HepG2 (cell line): ENCODE measurements around the gene SPRYD3. TPM values are rescaled to one million over a fixed set of nuclear protein-coding genes. Genes with fewer than 3 reads are reported as not detected.
A peak's percentile ranks its signal among the peaks of the same experiment; 100 is the strongest.

ENCODE experiments used
- CERS6 ChIP-seq: sonication (generic); formaldehyde crosslinking; IDR thresholded peaks from 2 replicates; pipeline ENCODE4 v1.5.0; 2020; ENCODE audit warnings: missing genetic modification reagents
- ETV6 ChIP-seq: sonication (generic); formaldehyde crosslinking; conservative IDR thresholded peaks from 2 replicates; pipeline ENCODE4 v1.4.0; 2020; ENCODE audit warnings: missing genetic modification reagents
- MAX ChIP-seq: IDR thresholded peaks from 2 replicates; pipeline ENCODE4 v1.6.1; 2012; ENCODE audit warnings: inconsistent platforms
- MED1 ChIP-seq: sonication (generic); formaldehyde crosslinking; IDR thresholded peaks from 2 replicates; pipeline ENCODE4 v1.4.0; 2020; ENCODE audit warnings: missing genetic modification reagents
- MIER3 ChIP-seq: IDR thresholded peaks from 2 replicates; pipeline ENCODE4 v1.6.1; 2016; ENCODE audit warnings: missing compliant biosample characterization, borderline replicate concordance
- MXD1 ChIP-seq: sonication (generic); formaldehyde crosslinking; IDR thresholded peaks from 2 replicates; pipeline ENCODE4 v1.4.0; 2020; ENCODE audit warnings: mild to moderate bottlenecking, missing genetic modification reagents
- MXD4 ChIP-seq: IDR thresholded peaks from 2 replicates; pipeline ENCODE4 v1.6.1; 2016; ENCODE audit warnings: mild to moderate bottlenecking, missing biosample characterization, missing genetic modification reagents
- REPIN1 ChIP-seq: sonication (generic); formaldehyde crosslinking; IDR thresholded peaks from 2 replicates; pipeline ENCODE4 v1.8.0; 2022; ENCODE audit warnings: missing genetic modification reagents, low read depth, mild to moderate bottlenecking, borderline replicate concordance
- ZBTB43 ChIP-seq: sonication (generic); formaldehyde crosslinking; conservative IDR thresholded peaks from 2 replicates; pipeline ENCODE4 v1.4.0; 2020; ENCODE audit warnings: missing genetic modification reagents
- ZFAT ChIP-seq: sonication (generic); formaldehyde crosslinking; conservative IDR thresholded peaks from 2 replicates; pipeline ENCODE4 v1.8.1; 2023; ENCODE audit warnings: missing genetic modification reagents, inconsistent platforms
- ZGPAT ChIP-seq: IDR thresholded peaks from 2 replicates; pipeline ENCODE4 v1.6.1; 2016; ENCODE audit warnings: mild to moderate bottlenecking
- ZNF136 ChIP-seq: sonication (generic); formaldehyde crosslinking; IDR thresholded peaks from 2 replicates; pipeline ENCODE4 v1.8.1; 2022; ENCODE audit warnings: low read depth, mild to moderate bottlenecking, moderate library complexity, missing genetic modification reagents
- ZNF383 ChIP-seq: sonication (generic); formaldehyde crosslinking; IDR thresholded peaks from 2 replicates; pipeline ENCODE4 v1.4.0; 2020; ENCODE audit warnings: missing genetic modification reagents, mild to moderate bottlenecking, borderline replicate concordance
- ZNF552 ChIP-seq: sonication (generic); formaldehyde crosslinking; IDR thresholded peaks from 2 replicates; pipeline ENCODE4 v1.9.0; 2022; ENCODE audit warnings: missing genetic modification reagents, mild to moderate bottlenecking, borderline replicate concordance
- ZNF792 ChIP-seq: IDR thresholded peaks from 2 replicates; pipeline ENCODE4 v1.6.1; 2016
- ZSCAN31 ChIP-seq: sonication (generic); formaldehyde crosslinking; IDR thresholded peaks from 2 replicates; pipeline ENCODE4 v1.5.0; 2020; ENCODE audit warnings: low read depth, mild to moderate bottlenecking, missing genetic modification reagents
- polyA plus RNA-seq, 8 experiments: library from polyadenylated mRNA; depleted of rRNA in 3 of 8; stranded (reverse) in 7 of 8; unstranded in 1 of 8; fragments of >200 nt; fragmentation: Illumina TruSeq in 4 of 8; extraction: Trizol in 4 of 8; gene quantifications; 2 replicates each; pipeline versions ENCODE4 v1.2.1 to v1.2.3, GENCODE V29; 2011 to 2016; ENCODE audit warnings: low read depth in 4 of 8, missing spikeins in 1 of 8, mixed read lengths in 1 of 8; ENCODE audit not compliant: insufficient read depth in 1 of 8
- total RNA-seq, 5 experiments: library from RNA; depleted of rRNA; stranded (reverse); fragments of >200 nt; fragmentation: Illumina TruSeq; extraction: Trizol; gene quantifications; 2 replicates each; pipeline ENCODE4 v1.2.3, GENCODE V29; 2016; ENCODE audit warnings: low read depth in 1 of 5
- TF ChIP-seq, protein P1 (sequence below): sonication (generic); formaldehyde crosslinking; IDR thresholded peaks from 2 replicates; pipeline ENCODE4 v1.5.1; 2020; ENCODE audit warnings: mild to moderate bottlenecking, moderate library complexity, missing genetic modification reagents
- TF ChIP-seq, protein P2 (sequence below): sonication (generic); formaldehyde crosslinking; conservative IDR thresholded peaks from 2 replicates; pipeline ENCODE4 v1.5.0; 2020; ENCODE audit warnings: missing genetic modification reagents
- TF ChIP-seq, protein P3 (sequence below): fragments of 450-650 bp; IDR thresholded peaks from 2 replicates; pipeline ENCODE4 v1.6.1; 2017

SPRYD3 gene
- total and polyA plus RNA-seq, 2 of the 13 experiments (the other 11 are each of a cell fraction or from before 2014, with no cell fraction given), result 9.0 to 9.2 TPM

DNA sequence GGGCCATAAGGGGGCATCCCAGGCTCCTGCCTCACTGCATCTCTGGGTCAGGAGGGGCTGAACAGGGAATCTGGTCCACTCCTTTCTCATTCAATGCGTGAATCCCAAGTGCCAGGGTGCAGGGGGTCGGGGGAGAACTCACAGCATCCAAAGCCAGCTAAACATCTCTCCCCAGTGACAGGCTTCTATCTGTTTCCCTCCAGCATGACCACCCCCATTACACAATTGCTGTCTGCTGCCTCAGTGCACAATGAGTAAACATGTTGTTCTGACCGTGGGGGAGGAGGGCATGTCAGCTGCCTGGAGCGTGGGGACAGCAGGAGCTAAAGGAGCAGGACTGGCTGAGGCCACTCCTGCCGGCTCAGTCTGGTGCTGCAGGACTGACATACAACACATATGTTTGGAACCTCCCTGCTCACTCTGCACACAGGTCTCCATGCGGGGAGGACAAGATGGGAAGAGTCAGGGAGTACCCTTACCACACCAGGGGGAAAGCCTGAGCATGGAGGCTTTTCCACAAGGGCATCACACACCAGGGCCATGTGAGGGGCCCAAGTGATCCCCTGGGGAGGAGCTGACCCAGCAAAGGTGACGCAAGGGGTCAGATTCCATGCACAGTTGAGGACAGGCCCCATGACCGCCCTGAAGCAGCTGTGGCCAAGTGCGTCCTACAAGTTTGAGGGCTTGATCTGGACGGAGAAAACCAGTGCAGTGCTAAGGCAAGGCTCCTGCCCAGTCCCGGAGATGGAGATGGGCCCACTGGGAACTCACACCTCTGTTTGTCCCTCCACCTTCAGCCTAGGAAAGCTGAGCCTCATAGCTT is 27.9 kb downstream of the SPRYD3 start (continued):
- TF ChIP-seq CERS6 (no peak), ZNF792 (peak; percentile 94), MXD4 (peak; percentile 58), ZNF383 (CRISPR knock-in tag) (no peak), ETV6 (no peak), MXD1 (peak; percentile 56; the same call in 1 of the 2 replicates), ZFAT (no peak), MED1 (CRISPR knock-in tag) (peak; percentile 80), MIER3 (CRISPR knock-in tag) (peak; percentile 26; the same call in 1 of the 2 replicates), MAX (no peak), ZNF136 (CRISPR knock-in tag) (no peak), ZNF552 (CRISPR knock-in tag) (no peak), ZSCAN31 (CRISPR knock-in tag) (peak; percentile 74; the same call in 1 of the 2 replicates), REPIN1 (CRISPR knock-in tag) (peak; percentile 40; the same call in 1 of the 2 replicates), ZBTB43 (no peak), ZGPAT (CRISPR knock-in tag) (peak; percentile 43; the same call in 1 of the 2 replicates)
- TF ChIP-seq, protein P1, sequence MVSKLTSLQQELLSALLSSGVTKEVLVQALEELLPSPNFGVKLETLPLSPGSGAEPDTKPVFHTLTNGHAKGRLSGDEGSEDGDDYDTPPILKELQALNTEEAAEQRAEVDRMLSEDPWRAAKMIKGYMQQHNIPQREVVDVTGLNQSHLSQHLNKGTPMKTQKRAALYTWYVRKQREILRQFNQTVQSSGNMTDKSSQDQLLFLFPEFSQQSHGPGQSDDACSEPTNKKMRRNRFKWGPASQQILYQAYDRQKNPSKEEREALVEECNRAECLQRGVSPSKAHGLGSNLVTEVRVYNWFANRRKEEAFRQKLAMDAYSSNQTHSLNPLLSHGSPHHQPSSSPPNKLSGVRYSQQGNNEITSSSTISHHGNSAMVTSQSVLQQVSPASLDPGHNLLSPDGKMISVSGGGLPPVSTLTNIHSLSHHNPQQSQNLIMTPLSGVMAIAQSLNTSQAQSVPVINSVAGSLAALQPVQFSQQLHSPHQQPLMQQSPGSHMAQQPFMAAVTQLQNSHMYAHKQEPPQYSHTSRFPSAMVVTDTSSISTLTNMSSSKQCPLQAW, result no peak; the same call in 1 of the 2 replicates
- TF ChIP-seq, protein P2, sequence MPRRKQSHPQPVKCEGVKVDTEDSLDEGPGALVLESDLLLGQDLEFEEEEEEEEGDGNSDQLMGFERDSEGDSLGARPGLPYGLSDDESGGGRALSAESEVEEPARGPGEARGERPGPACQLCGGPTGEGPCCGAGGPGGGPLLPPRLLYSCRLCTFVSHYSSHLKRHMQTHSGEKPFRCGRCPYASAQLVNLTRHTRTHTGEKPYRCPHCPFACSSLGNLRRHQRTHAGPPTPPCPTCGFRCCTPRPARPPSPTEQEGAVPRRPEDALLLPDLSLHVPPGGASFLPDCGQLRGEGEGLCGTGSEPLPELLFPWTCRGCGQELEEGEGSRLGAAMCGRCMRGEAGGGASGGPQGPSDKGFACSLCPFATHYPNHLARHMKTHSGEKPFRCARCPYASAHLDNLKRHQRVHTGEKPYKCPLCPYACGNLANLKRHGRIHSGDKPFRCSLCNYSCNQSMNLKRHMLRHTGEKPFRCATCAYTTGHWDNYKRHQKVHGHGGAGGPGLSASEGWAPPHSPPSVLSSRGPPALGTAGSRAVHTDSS (CRISPR knock-in tag), result no peak
- TF ChIP-seq, protein P3, sequence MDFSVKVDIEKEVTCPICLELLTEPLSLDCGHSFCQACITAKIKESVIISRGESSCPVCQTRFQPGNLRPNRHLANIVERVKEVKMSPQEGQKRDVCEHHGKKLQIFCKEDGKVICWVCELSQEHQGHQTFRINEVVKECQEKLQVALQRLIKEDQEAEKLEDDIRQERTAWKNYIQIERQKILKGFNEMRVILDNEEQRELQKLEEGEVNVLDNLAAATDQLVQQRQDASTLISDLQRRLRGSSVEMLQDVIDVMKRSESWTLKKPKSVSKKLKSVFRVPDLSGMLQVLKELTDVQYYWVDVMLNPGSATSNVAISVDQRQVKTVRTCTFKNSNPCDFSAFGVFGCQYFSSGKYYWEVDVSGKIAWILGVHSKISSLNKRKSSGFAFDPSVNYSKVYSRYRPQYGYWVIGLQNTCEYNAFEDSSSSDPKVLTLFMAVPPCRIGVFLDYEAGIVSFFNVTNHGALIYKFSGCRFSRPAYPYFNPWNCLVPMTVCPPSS, result no peak
